Activated T-helper 1 cell treated with anti-CD3 and anti-CD28 coated beads, Interleukin-12 subunit alpha, Interleukin-12 subunit beta, Interleukin-2, Interleukin-4 antibody, amounts not matched to agents 30 ng/mL and 10 ng/mL and 1 ng/mL, durations not matched to agents 14 hours and 24 hours and 36 hours (primary cell): Measurements from ENCODE around the gene ERC1. TPM values are rescaled to one million over a fixed set of nuclear protein-coding genes. Genes with fewer than 3 reads are reported as not detected.

Experiments used
- DNase-seq: peaks from one replicate; pipeline ENCODE4 v3.0.0; 2021; ENCODE audit warnings: low spot score
- H3K27ac Mint-ChIP-seq: one replicate; pipeline ENCODE4 v1.8.0; 2021; ENCODE audit warnings: mild to moderate bottlenecking, mixed read lengths
- H3K27me3 Mint-ChIP-seq: one replicate; pipeline ENCODE4 v1.8.0; 2022; ENCODE audit warnings: mild to moderate bottlenecking, moderate library complexity, mixed read lengths; ENCODE audit not compliant: insufficient read depth
- H3K36me3 Mint-ChIP-seq: one replicate; pipeline ENCODE4 v1.8.0; 2021; ENCODE audit warnings: low read depth, mixed read lengths
- H3K4me1 Mint-ChIP-seq: one replicate; pipeline ENCODE4 v1.8.0; 2021; ENCODE audit warnings: low read depth, mixed read lengths
- H3K4me3 Mint-ChIP-seq: one replicate; pipeline ENCODE4 v1.8.0; 2021; ENCODE audit warnings: mild to moderate bottlenecking, moderate library complexity, mixed read lengths
- H3K9me3 Mint-ChIP-seq: one replicate; pipeline ENCODE4 v1.8.0; 2021; ENCODE audit warnings: mixed read lengths
- intact Hi-C: fragments of 100-400 bp; cut with micrococcal nuclease; formaldehyde crosslinking; loops from one replicate; pipeline ENCODE4 v1.15.1; 2024
- total RNA-seq: library from RNA; stranded (reverse); gene quantifications from 2 replicates; pipeline ENCODE4 v1.2.3, GENCODE V29; 2022

Gene ERC1
- total RNA-seq, 1 donor from 2014 or later, result 33.6 TPM

DNA sequence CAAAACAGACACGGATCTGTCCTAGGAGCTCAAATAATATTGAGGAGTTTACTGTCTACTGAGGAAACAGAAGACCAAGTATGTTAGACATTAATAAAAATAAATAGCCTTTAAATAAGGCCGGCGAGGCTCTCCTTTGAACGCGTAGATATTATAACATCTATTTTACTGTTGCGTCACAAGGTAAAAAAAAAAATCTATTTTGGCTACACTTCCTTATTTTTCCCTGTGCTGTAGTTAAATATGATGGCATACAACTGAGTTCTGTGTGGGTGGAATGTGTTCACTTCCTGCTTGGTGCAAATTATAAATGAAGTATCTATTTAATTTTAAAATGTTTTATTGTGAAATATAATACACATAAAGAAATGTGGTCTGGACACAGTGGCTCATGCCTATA lies 24.3 kb upstream of the ERC1 start:
- peaks cover 3% of the 10 kb centered on the region for H3K27me3 Mint-ChIP-seq
- no peaks in the 10 kb centered on the region for H3K36me3 Mint-ChIP-seq
- no peaks in the 10 kb centered on the region for H3K9me3 Mint-ChIP-seq
- no peak overlapping the region for H3K27ac Mint-ChIP-seq
- no peaks in the 10 kb centered on the region for H3K4me1 Mint-ChIP-seq
- no peak overlapping the region for H3K4me3 Mint-ChIP-seq
- DNase-seq, result no peak
- intact Hi-C loops, result no loop called here

- Mint-ChIP-seq H3K4me1 (no peaks in the 10 kb centered on the region), H3K4me3 (no peak overlapping the region), H3K9me3 (no peaks in the 10 kb centered on the region), H3K36me3 (no peaks in the 10 kb centered on the region), H3K27ac (no peak overlapping the region), H3K27me3 (peaks cover 3% of the 10 kb centered on the region)
- DNase-seq, result no peak
- intact Hi-C loops, result no loop called here
These were observed 23.4 kb upstream of the ERC1 start for GRCh38 chr12:967641-968040.

- Mint-ChIP-seq H3K27ac (no peak overlapping the region), H3K27me3 (peaks cover 3% of the 10 kb centered on the region), H3K9me3 (no peaks in the 10 kb centered on the region), H3K4me3 (no peak overlapping the region), H3K36me3 (no peaks in the 10 kb centered on the region), H3K4me1 (no peaks in the 10 kb centered on the region)
- intact Hi-C loops, result no loop called here
- DNase-seq, result no peak
These were observed 22.5 kb upstream of the ERC1 start for GRCh38 chr12:968545-968944.

DNA sequence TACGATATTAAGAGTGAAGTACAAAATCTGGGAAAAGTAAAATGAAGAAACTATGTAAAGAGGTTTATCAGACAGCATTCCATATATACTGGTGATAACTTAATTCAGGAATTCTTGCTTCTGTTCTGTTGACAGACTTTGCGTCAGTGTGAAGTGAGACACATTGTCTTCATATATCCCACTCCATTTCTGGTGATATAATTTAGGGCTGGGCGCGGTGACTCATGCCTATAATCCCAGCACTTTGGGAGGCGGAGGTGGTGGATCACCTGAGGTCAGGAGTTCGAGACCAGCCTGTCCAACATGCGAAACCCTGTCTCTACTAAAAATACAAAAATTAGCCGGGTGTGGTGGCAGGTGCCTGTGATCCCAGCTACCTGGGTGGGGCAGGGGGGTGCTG lies 21.2 kb upstream of the ERC1 start:
- Mint-ChIP-seq H3K36me3 (no peaks in the 10 kb centered on the region), H3K4me3 (no peak overlapping the region), H3K9me3 (no peaks in the 10 kb centered on the region), H3K4me1 (no peaks in the 10 kb centered on the region), H3K27ac (no peak overlapping the region), H3K27me3 (peaks cover 3% of the 10 kb centered on the region)
- no peak for DNase-seq
- intact Hi-C loops, result no loop called here

- Mint-ChIP-seq H3K4me1 (no peaks in the 10 kb centered on the region), H3K4me3 (no peak overlapping the region), H3K36me3 (no peaks in the 10 kb centered on the region), H3K9me3 (no peaks in the 10 kb centered on the region), H3K27ac (no peak overlapping the region), H3K27me3 (peaks cover 3% of the 10 kb centered on the region)
- no peak for DNase-seq
- intact Hi-C loops, result no loop called here
These were observed 19.0 kb upstream of the ERC1 start for GRCh38 chr12:971991-972390.

DNA sequence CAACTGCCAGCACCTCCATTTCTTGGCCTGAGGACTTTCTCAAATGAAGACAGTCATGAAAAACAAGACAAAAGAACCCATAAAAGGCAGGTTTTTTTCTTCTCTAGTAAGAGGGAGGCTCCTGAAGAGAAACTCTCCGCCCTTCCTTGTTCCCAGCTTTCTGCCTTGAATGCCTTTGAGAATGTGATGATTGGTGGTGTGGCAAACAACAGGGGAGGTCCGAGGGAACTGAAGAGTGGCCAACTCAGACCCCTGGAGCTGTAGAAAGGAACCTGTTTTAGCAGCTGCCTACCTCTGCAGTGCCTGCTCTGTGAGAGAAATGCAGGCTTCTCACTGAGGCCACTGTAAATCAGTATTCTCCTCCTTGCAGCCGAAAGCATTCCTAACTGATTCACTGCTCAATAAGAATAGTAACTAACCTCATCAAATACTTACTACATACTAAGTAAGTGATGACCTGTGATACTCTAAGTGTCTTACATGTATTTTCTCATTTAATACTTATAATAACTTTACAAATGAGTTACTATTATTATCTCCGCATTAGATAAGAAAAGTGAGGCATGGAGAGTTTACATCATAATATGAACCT lies 16.7 kb upstream of the ERC1 start:
- H3K36me3 Mint-ChIP-seq, result no peaks in the 10 kb centered on the region
- no peak overlapping the region for H3K27ac Mint-ChIP-seq
- peaks cover 3% of the 10 kb centered on the region for H3K27me3 Mint-ChIP-seq
- intact Hi-C loops, result no loop called here
- no peak for DNase-seq
- H3K4me3 Mint-ChIP-seq, result no peak overlapping the region
- no peaks in the 10 kb centered on the region for H3K4me1 Mint-ChIP-seq
- no peaks in the 10 kb centered on the region for H3K9me3 Mint-ChIP-seq

DNA sequence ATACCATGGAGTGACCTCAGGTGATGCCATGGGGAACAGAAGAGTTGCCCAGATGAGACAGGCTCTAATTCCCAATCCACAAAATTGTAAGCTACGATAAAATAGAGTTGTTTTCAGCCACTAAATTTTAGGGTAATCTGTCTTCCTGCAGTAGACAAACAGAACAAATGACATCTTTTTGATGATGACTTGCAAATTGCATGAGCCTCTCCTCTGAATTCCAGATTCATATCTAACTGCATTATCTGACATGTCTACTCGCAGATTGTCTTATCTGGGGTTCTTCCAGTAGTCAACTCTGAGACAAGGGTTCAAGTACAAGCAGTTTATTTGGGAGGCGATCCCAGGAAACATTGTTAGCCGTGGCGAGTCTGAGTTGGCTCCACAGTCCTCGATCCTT lies 14.4 kb upstream of the ERC1 start:
- intact Hi-C loops, result no loop called here
- Mint-ChIP-seq H3K4me3 (no peak overlapping the region), H3K27me3 (peaks cover 5% of the 10 kb centered on the region), H3K9me3 (no peaks in the 10 kb centered on the region), H3K36me3 (no peaks in the 10 kb centered on the region), H3K27ac (no peak overlapping the region), H3K4me1 (peaks cover 8% of the 10 kb centered on the region)
- DNase-seq, result no peak

- peaks cover 5% of the 10 kb centered on the region for H3K27me3 Mint-ChIP-seq
- no peak overlapping the region for H3K4me3 Mint-ChIP-seq
- DNase-seq, result no peak
- no peaks in the 10 kb centered on the region for H3K36me3 Mint-ChIP-seq
- H3K9me3 Mint-ChIP-seq, result no peaks in the 10 kb centered on the region
- peaks cover 11% of the 10 kb centered on the region for H3K4me1 Mint-ChIP-seq
- no peak overlapping the region for H3K27ac Mint-ChIP-seq
- intact Hi-C loops, result no loop called here
These were observed 13.9 kb upstream of the ERC1 start for GRCh38 chr12:977156-977555.

- Mint-ChIP-seq H3K36me3 (no peaks in the 10 kb centered on the region), H3K9me3 (no peaks in the 10 kb centered on the region), H3K4me3 (no peak overlapping the region), H3K27me3 (peaks cover 8% of the 10 kb centered on the region), H3K27ac (no peak overlapping the region), H3K4me1 (peaks cover 14% of the 10 kb centered on the region)
- intact Hi-C loops, result no loop called here
- no peak for DNase-seq
These were observed 11.7 kb upstream of the ERC1 start for GRCh38 chr12:979349-979748.

GRCh38 chr12:981176-981828 lies 9.7 kb upstream of the ERC1 start:
- H3K4me3 Mint-ChIP-seq, result no peak overlapping the region
- H3K27ac Mint-ChIP-seq, result no peak overlapping the region

DNA sequence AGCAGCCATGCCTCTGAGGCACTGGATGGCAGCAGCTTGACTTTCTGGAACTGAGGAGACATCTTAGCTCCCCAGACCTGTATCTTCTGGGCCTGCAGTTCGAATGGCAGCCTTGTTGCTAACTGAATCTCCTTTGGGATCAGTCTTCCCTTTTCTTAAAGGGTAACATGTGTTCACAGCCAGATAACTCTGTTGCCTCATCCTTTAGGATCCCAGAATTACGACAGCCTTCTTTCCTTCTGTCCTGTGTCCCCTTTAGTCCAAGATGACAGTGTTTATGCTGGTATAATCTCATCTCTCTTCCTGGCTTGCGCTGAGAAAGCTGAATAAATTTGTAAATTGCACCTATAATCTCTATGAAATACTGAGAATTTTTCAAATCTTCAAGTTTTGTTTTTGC lies 9.1 kb upstream of the ERC1 start:
- H3K27me3 Mint-ChIP-seq, result peaks cover 8% of the 10 kb centered on the region
- H3K9me3 Mint-ChIP-seq, result no peaks in the 10 kb centered on the region
- H3K4me3 Mint-ChIP-seq, result no peak overlapping the region
- H3K36me3 Mint-ChIP-seq, result no peaks in the 10 kb centered on the region
- no peak overlapping the region for H3K27ac Mint-ChIP-seq
- no peak for DNase-seq
- peaks cover 14% of the 10 kb centered on the region for H3K4me1 Mint-ChIP-seq
- intact Hi-C loops, result no loop called here

More at GRCh38 chr12:981176-981828, 9.7 kb upstream of the ERC1 start:
- peaks cover 14% of the 10 kb centered on the region for H3K4me1 Mint-ChIP-seq
- DNase-seq, result no peak
- H3K9me3 Mint-ChIP-seq, result no peaks in the 10 kb centered on the region
- intact Hi-C loops, result no loop called here
- H3K27me3 Mint-ChIP-seq, result peaks cover 8% of the 10 kb centered on the region
- no peaks in the 10 kb centered on the region for H3K36me3 Mint-ChIP-seq

DNA sequence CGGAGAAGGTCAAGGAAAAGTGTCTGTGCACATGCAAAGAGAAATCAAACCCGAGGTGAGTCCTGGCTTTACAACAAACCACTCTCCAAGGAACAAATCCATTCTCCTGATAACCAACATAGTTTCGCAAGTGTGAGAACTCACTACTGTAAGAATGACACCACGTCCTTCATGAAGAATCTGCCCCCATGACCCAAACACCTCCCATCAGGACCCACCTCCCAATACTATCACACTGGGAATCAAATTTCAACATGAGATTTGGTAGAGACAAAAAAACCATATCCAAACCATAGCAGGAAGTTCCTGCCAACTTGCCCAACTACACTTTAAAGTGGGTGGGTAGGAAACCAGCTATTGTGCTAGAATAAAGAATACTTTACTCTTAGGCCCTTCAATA lies 2.4 kb upstream of the ERC1 start:
- intact Hi-C loops, result no loop called here
- H3K9me3 Mint-ChIP-seq, result no peaks in the 10 kb centered on the region
- H3K36me3 Mint-ChIP-seq, result peaks cover 4% of the 10 kb centered on the region
- no peak for DNase-seq
- peak overlapping the region; percentile 13 for H3K4me3 Mint-ChIP-seq
- peaks cover 7% of the 10 kb centered on the region for H3K27me3 Mint-ChIP-seq
- H3K27ac Mint-ChIP-seq, result no peak overlapping the region
- H3K4me1 Mint-ChIP-seq, result peaks cover 35% of the 10 kb centered on the region

- DNase-seq, result no peak
- Mint-ChIP-seq H3K36me3 (peaks cover 4% of the 10 kb centered on the region), H3K4me3 (peak overlapping the region; percentile 25), H3K9me3 (no peaks in the 10 kb centered on the region), H3K27ac (no peak overlapping the region), H3K27me3 (peaks cover 7% of the 10 kb centered on the region), H3K4me1 (peaks cover 35% of the 10 kb centered on the region)
- intact Hi-C loops, result no loop called here
These were observed 2.0 kb upstream of the ERC1 start for GRCh38 chr12:989051-989450.
